ENCODE data around the gene COA1.
"Not testable (repeated sequence)": the region's sequence is repeated elsewhere in the genome, so short reads cannot be mapped to it uniquely, and the experiment has no call there.

Gene COA1

GRCh38 chr7:43721193-43721806 lies 8.0 kb downstream of the COA1 start:
- DNase-seq (ENCODE audit: low spot score) (no peak), ATAC-seq (ENCODE audit: low read depth) (no peak)
- Histone ChIP-seq H3K9me3 (ENCODE audit: severe bottlenecking) (no peaks in the 10 kb centered on the region), H3K4me3 (ENCODE audit: severe bottlenecking) (no peak overlapping the region), H3K27me3 (ENCODE audit: insufficient read depth, poor library complexity, severe bottlenecking) (no peaks in the 10 kb centered on the region), H3K36me3 (ENCODE audit: low read depth) (peaks cover 12% of the 10 kb centered on the region), H3K27ac (ENCODE audit: poor library complexity, severe bottlenecking) (no peak overlapping the region), H3K4me1 (ENCODE audit: insufficient read depth, poor library complexity, severe bottlenecking) (peaks cover 10% of the 10 kb centered on the region)
- TF ChIP-seq, protein P1, sequence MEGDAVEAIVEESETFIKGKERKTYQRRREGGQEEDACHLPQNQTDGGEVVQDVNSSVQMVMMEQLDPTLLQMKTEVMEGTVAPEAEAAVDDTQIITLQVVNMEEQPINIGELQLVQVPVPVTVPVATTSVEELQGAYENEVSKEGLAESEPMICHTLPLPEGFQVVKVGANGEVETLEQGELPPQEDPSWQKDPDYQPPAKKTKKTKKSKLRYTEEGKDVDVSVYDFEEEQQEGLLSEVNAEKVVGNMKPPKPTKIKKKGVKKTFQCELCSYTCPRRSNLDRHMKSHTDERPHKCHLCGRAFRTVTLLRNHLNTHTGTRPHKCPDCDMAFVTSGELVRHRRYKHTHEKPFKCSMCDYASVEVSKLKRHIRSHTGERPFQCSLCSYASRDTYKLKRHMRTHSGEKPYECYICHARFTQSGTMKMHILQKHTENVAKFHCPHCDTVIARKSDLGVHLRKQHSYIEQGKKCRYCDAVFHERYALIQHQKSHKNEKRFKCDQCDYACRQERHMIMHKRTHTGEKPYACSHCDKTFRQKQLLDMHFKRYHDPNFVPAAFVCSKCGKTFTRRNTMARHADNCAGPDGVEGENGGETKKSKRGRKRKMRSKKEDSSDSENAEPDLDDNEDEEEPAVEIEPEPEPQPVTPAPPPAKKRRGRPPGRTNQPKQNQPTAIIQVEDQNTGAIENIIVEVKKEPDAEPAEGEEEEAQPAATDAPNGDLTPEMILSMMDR (IDR thresholded peaks at IDR 0.05; ENCODE audit: poor library complexity, severe bottlenecking): peak; percentile 85

DNA sequence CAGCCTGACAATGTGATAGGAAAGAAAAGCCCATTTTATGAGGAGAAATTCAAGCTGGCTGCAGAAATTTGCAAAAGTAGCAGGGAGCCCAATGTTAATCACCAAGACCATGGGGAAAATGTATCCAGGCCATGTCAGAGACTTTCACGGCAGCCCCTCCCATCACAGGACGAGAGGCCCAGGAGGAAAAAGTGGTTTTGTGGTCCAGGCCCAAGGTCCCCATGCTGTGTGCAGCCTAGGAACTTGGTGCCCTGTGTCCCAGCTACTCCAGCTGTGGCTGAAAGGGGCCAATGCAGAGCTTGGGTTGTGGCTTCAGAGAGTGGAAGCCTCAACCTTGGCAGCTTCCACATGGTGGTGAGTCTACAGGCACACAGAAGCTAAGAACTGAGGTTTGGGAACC lies 12.7 kb downstream of the COA1 start:
- Histone ChIP-seq H3K27me3 (ENCODE audit: insufficient read depth, poor library complexity, severe bottlenecking) (no peaks in the 10 kb centered on the region), H3K4me3 (ENCODE audit: severe bottlenecking) (no peak overlapping the region), H3K9me3 (ENCODE audit: severe bottlenecking) (no peaks in the 10 kb centered on the region), H3K4me1 (ENCODE audit: insufficient read depth, poor library complexity, severe bottlenecking) (peaks cover 8% of the 10 kb centered on the region), H3K27ac (ENCODE audit: poor library complexity, severe bottlenecking) (no peak overlapping the region), H3K36me3 (ENCODE audit: low read depth) (peaks cover 15% of the 10 kb centered on the region)
- DNase-seq (ENCODE audit: low spot score): no peak
- no peak for ATAC-seq (ENCODE audit: low read depth)
- TF ChIP-seq, protein P1 (IDR thresholded peaks at IDR 0.05; ENCODE audit: poor library complexity, severe bottlenecking): no peak

DNA sequence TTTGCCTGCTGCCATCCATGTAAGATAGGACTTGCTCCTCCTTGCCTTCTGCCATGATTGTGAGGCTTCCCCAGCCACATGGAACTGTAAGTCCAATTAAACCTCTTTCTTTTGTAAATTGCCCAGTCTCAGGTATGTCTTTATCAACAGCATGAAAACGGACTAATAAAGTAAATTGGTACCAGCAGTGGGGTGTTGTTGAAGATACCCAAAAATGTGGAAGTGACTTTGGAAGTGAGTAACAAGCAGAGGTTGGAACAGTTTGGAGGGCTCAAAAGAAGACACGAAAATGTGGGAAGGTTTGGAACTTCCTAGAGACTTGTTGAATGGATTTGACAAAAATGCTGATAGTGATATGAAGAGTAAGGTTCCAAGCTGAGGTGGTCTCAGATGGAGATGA lies 13.4 kb downstream of the COA1 start:
- peaks cover 13% of the 10 kb centered on the region for H3K36me3 ChIP-seq (ENCODE audit: low read depth)
- not testable (repeated sequence) for DNase-seq (ENCODE audit: low spot score); H3K27ac ChIP-seq (ENCODE audit: poor library complexity, severe bottlenecking); ATAC-seq (ENCODE audit: low read depth); H3K4me1 ChIP-seq (ENCODE audit: insufficient read depth, poor library complexity, severe bottlenecking); H3K4me3 ChIP-seq (ENCODE audit: severe bottlenecking); H3K9me3 ChIP-seq (ENCODE audit: severe bottlenecking); H3K27me3 ChIP-seq (ENCODE audit: insufficient read depth, poor library complexity, severe bottlenecking)

DNA sequence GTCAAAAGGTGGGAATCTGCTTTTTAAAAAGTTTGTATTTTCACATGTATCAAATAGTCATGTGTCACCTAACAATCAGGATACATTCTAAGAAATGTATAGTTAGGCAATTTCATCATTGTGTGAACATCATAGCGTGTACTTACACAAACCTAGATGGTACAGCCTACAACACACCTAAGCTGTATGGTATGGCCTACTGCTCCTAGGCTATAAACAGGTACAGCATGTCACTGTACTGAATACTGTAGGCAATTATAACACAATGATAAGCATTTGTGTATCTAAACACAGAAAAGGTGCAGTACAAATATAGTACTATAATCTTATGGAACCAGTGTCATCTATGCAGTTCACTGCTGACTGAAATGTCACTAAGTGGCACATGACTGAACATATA lies 17.8 kb downstream of the COA1 start:
- DNase-seq (ENCODE audit: low spot score) (no peak), ATAC-seq (ENCODE audit: low read depth) (no peak)
- Histone ChIP-seq H3K36me3 (ENCODE audit: low read depth) (peaks cover 12% of the 10 kb centered on the region), H3K27me3 (ENCODE audit: insufficient read depth, poor library complexity, severe bottlenecking) (no peaks in the 10 kb centered on the region), H3K4me3 (ENCODE audit: severe bottlenecking) (no peak overlapping the region), H3K9me3 (ENCODE audit: severe bottlenecking) (peaks cover 3% of the 10 kb centered on the region), H3K4me1 (ENCODE audit: insufficient read depth, poor library complexity, severe bottlenecking) (no peaks in the 10 kb centered on the region), H3K27ac (ENCODE audit: poor library complexity, severe bottlenecking) (no peak overlapping the region)
- TF ChIP-seq, protein P1 (IDR thresholded peaks at IDR 0.05; ENCODE audit: poor library complexity, severe bottlenecking): no peak

GRCh38 chr7:43708055-43708454 lies 21.3 kb downstream of the COA1 start:
- not testable (repeated sequence) for H3K4me3 ChIP-seq (ENCODE audit: severe bottlenecking); H3K9me3 ChIP-seq (ENCODE audit: severe bottlenecking); DNase-seq (ENCODE audit: low spot score); H3K27me3 ChIP-seq (ENCODE audit: insufficient read depth, poor library complexity, severe bottlenecking); H3K27ac ChIP-seq (ENCODE audit: poor library complexity, severe bottlenecking); H3K4me1 ChIP-seq (ENCODE audit: insufficient read depth, poor library complexity, severe bottlenecking); ATAC-seq (ENCODE audit: low read depth)
- H3K36me3 ChIP-seq (ENCODE audit: low read depth): peaks cover 13% of the 10 kb centered on the region

- Histone ChIP-seq H3K4me3 (ENCODE audit: severe bottlenecking) (no peak overlapping the region), H3K4me1 (ENCODE audit: insufficient read depth, poor library complexity, severe bottlenecking) (peaks cover 16% of the 10 kb centered on the region), H3K27ac (ENCODE audit: poor library complexity, severe bottlenecking) (no peak overlapping the region), H3K9me3 (ENCODE audit: severe bottlenecking) (peaks cover 1% of the 10 kb centered on the region), H3K27me3 (ENCODE audit: insufficient read depth, poor library complexity, severe bottlenecking) (no peaks in the 10 kb centered on the region), H3K36me3 (ENCODE audit: low read depth) (peaks cover 13% of the 10 kb centered on the region)
- ATAC-seq (ENCODE audit: low read depth): no peak
- DNase-seq (ENCODE audit: low spot score): no peak
- TF ChIP-seq, protein P1 (IDR thresholded peaks at IDR 0.05; ENCODE audit: poor library complexity, severe bottlenecking): no peak
Measured at GRCh38 chr7:43703573-43703972, 25.8 kb downstream of the COA1 start.
